Mucosa of stomach (tissue), 1 donor: ENCODE results near the gene FBXO21.
"Not testable (repeated sequence)": the region's sequence is repeated elsewhere in the genome, so short reads cannot be mapped to it uniquely, and the experiment has no call there.

Experiments
- H3K27me3 ChIP-seq: one replicate; pipeline ENCODE4 v1.7.0; 2013; ENCODE audit warnings: mild to moderate bottlenecking, low read length; ENCODE audit not compliant: control insufficient read depth, insufficient read depth
- H3K36me3 ChIP-seq: one replicate; pipeline ENCODE4 v1.7.0; 2013; ENCODE audit warnings: low read length; ENCODE audit not compliant: control insufficient read depth, insufficient read depth
- H3K4me1 ChIP-seq: one replicate; pipeline ENCODE4 v1.7.0; 2013; ENCODE audit warnings: mild to moderate bottlenecking, low read length; ENCODE audit not compliant: control insufficient read depth, insufficient read depth
- H3K4me3 ChIP-seq: one replicate; pipeline ENCODE4 v1.7.0; 2013; ENCODE audit warnings: low read length
- H3K9ac ChIP-seq: one replicate; pipeline ENCODE4 v1.7.0; 2013; ENCODE audit warnings: mild to moderate bottlenecking, low read length, moderate library complexity
- H3K9me3 ChIP-seq: one replicate; pipeline ENCODE4 v1.7.0; 2013; ENCODE audit warnings: mild to moderate bottlenecking, low read length, moderate library complexity; ENCODE audit not compliant: control insufficient read depth
- donor health status: Pancreatic carcinoma.

Gene FBXO21, protein sequence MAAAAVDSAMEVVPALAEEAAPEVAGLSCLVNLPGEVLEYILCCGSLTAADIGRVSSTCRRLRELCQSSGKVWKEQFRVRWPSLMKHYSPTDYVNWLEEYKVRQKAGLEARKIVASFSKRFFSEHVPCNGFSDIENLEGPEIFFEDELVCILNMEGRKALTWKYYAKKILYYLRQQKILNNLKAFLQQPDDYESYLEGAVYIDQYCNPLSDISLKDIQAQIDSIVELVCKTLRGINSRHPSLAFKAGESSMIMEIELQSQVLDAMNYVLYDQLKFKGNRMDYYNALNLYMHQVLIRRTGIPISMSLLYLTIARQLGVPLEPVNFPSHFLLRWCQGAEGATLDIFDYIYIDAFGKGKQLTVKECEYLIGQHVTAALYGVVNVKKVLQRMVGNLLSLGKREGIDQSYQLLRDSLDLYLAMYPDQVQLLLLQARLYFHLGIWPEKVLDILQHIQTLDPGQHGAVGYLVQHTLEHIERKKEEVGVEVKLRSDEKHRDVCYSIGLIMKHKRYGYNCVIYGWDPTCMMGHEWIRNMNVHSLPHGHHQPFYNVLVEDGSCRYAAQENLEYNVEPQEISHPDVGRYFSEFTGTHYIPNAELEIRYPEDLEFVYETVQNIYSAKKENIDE

DNA sequence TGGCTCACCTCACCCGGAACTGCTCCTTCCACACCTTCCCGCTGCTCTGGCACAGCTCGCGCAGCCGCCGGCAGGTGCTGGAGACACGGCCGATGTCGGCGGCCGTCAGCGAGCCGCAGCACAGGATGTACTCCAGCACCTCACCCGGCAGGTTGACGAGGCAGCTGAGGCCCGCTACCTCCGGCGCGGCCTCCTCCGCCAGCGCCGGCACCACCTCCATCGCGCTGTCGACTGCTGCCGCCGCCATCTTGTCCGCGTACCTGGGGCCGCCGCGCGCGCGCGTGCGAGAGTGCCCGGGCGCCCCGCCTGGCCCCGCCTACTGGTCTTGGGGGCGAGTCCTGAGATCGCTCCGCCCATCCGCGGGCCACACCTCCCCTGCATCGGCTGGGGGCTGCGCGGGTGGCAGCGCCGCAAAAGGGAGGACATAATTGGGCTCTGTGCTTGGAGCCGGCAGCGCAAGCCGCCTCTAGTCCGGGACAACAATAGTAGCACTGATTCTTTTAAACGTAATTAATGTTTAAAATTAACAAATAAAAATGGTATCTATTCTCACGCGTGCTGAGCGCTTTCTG, at the start of gene FBXO21:
Gene FBXO21, minus strand, starts transcription at position 261 of the 572 bp plus-strand sequence. Its CDS starts 14 bp downstream, at position 247.
- Histone ChIP-seq H3K36me3 (no peaks in the 10 kb centered on the region), H3K27me3 (no peaks in the 10 kb centered on the region), H3K4me3 (peak within 1 kb of the TSS; percentile 31), H3K4me1 (peaks cover 9% of the 10 kb centered on the region), H3K9me3 (no peaks in the 10 kb centered on the region), H3K9ac (peak within 1 kb of the TSS; percentile 61)

DNA sequence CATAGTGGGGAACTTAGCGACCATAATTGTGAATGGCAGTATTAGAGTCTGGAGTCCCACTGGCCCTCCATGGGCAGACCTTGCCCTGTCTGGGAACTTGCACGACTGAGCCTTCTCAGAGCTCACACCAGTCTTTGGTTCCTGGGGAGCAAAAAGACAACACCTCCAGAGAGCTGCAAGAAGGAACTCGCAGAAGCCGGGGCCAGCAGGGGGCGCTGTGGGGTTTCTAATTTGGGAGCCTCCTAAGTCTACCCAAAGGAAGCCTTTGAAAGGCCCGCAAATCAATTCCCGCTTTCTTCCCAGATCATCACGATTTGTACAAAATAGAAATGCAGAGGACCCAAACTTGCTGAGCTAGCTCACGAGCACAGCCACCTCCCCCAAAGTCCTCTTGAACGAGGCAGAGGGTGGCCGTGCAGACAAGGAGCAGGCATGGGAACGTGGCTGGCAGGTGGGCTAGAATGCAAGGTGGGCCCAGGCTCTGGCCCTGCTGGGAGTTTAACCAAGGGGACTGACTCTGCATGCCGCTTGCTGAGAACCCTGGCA, 46.3 kb upstream of the FBXO21 start:
- H3K4me3 ChIP-seq = no peak overlapping the region
- no peaks in the 10 kb centered on the region for H3K9me3 ChIP-seq
- H3K27me3 ChIP-seq = peaks cover 10% of the 10 kb centered on the region
- H3K9ac ChIP-seq = no peak overlapping the region
- H3K36me3 ChIP-seq = no peaks in the 10 kb centered on the region
- H3K4me1 ChIP-seq = peaks cover 7% of the 10 kb centered on the region

DNA sequence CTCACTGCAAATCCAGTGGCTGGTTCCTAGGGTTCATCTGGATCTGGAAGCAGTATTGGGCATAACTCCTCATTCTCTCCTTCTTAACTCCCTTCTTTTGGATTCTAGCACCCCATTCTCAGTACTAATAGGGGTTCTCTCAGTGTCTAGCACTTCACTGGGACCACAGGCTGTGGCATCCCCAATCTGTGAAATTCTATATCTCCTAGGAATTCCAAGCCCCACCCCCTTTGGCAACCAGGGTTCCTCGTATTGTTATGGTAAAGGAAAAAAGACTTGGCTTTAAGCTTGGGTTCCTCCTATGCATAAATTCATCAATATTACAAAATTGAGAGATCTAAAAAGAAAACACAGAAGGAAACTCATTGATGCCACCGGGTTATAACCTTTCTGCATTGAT, 45.0 kb upstream of the FBXO21 start:
- Histone ChIP-seq H3K36me3 (no peaks in the 10 kb centered on the region), H3K9me3 (no peaks in the 10 kb centered on the region), H3K27me3 (peaks cover 10% of the 10 kb centered on the region), H3K9ac (no peak overlapping the region), H3K4me1 (peaks cover 7% of the 10 kb centered on the region), H3K4me3 (no peak overlapping the region)

DNA sequence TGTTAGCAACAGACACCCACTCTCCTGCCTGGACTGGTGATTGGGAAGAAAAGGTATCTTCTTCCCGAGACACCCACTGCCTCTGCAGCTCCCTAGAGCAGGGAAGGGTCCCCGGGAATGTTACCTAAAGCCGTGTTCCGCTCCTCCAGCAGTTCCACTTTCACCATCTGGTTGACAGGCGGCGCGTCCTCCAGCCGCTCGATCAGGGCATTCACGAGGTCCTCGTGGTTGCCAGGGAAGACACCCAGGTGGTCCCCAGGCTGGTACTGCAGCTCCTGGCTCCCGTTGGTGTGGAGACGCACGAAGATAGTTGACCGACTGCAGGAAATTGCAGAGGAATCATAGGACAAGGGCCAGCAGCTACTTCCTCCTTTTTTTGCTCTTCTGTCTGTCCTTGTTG, 44.2 kb upstream of the FBXO21 start:
- no peak overlapping the region for H3K4me3 ChIP-seq
- no peaks in the 10 kb centered on the region for H3K9me3 ChIP-seq
- H3K36me3 ChIP-seq = no peaks in the 10 kb centered on the region
- no peak overlapping the region for H3K9ac ChIP-seq
- H3K4me1 ChIP-seq = peaks cover 7% of the 10 kb centered on the region
- H3K27me3 ChIP-seq = peaks cover 10% of the 10 kb centered on the region

DNA sequence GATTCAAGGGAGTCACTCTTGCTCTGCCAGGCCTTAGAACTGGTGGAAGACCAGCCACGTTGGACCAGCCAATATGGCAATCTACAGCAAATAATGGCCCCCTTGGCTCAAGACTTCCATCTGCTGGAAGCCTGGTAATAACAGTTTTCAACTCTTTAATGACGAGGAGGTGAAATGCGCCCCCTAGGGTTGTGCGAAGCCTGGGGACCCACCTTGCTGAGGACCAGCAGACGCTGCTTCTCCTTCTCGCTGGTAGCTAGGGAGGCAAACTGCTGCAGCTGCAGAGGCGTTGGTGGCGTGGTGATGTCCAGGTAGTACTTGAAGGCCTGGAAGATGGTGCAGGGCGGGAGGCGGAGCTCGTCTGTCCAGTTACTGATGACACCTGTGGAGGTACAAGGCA, 41.5 kb upstream of the FBXO21 start:
- no peak overlapping the region for H3K4me3 ChIP-seq
- H3K36me3 ChIP-seq = no peaks in the 10 kb centered on the region
- H3K27me3 ChIP-seq = peaks cover 15% of the 10 kb centered on the region
- no peak overlapping the region for H3K9ac ChIP-seq
- H3K9me3 ChIP-seq = no peaks in the 10 kb centered on the region
- peaks cover 6% of the 10 kb centered on the region for H3K4me1 ChIP-seq

DNA sequence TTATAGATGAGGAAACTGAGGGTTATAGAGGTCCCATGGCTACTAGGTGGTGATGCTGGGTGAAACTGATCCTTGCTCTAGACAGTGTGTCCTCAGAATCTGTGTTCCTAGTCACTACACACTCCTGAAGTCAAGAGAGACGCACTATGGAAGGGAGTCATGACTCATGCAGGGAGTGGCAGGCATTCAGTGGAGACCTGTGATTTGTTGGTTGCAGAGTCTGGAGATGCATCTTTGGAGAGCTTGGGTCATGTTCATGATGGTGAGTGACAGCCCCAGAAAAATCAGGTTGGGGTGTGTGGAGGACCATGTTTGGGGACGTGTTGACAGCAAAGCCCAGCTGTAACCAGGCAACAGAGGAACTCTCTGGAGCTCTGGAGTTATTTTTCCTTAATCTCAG, 38.0 kb upstream of the FBXO21 start:
- Histone ChIP-seq H3K4me3 (no peak overlapping the region), H3K4me1 (no peaks in the 10 kb centered on the region), H3K36me3 (no peaks in the 10 kb centered on the region), H3K9me3 (no peaks in the 10 kb centered on the region), H3K27me3 (peaks cover 13% of the 10 kb centered on the region), H3K9ac (no peak overlapping the region)

DNA sequence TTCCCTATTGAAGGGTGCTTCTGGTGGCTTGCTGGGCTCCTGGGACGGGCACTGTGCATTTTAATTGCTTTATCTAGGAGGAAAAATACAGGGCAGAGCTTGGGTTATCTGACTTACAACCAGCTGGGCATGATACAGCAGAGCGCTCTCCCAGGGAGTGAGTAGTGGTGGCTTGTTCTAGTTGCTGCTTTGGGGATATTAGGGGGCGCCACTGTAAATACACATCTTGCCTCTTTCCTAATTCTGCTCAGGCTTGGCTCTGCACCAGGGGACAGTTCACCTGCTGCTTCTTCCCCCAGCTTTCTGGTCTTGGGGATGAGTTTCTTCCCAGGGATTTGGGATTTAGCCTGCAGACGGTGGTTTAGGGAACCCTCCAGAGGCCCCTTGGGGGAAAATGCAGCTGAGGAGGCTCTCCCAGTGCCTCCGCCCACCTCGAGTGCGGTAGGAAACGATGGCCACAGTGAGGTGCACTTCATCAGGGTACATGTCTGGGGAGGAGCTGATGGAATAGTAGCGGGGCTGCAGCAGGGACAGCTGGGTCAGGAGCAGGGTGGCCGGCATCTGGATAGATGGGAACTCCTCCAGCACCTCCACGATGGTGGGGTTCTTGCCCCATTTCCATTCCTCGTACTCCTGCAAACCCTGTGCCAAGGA, 36.9 kb upstream of the FBXO21 start:
- no peaks in the 10 kb centered on the region for H3K9me3 ChIP-seq
- peaks cover 13% of the 10 kb centered on the region for H3K27me3 ChIP-seq
- H3K9ac ChIP-seq = no peak overlapping the region
- H3K36me3 ChIP-seq = no peaks in the 10 kb centered on the region
- H3K4me3 ChIP-seq = no peak overlapping the region
- no peaks in the 10 kb centered on the region for H3K4me1 ChIP-seq

GRCh38 chr12:117226505-117226904, 36.2 kb upstream of the FBXO21 start:
- peaks cover 10% of the 10 kb centered on the region for H3K27me3 ChIP-seq
- no peaks in the 10 kb centered on the region for H3K36me3 ChIP-seq
- no peak overlapping the region for H3K4me3 ChIP-seq
- H3K4me1 ChIP-seq = no peaks in the 10 kb centered on the region
- no peaks in the 10 kb centered on the region for H3K9me3 ChIP-seq
- no peak overlapping the region for H3K9ac ChIP-seq

DNA sequence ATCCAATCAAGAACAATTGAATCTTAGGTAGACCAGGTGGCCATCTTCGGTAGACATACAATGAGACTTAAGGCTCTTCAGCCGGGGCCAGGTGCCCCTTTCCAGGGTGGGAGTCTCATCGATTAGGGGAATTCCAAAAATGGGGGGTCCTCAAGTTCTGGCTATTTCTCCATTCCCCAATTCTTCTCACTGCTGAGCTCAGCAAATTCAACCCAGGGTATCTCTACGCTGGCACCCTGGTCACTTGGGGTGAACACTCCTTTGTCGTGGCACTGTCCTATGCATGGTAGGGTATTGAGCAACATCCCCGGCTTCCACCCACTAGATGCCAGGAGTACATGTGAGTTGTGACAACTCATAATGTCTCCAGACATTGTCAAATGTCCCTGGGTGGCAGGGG, 34.9 kb upstream of the FBXO21 start:
- Histone ChIP-seq H3K9ac (no peak overlapping the region), H3K4me1 (no peaks in the 10 kb centered on the region), H3K27me3 (peaks cover 10% of the 10 kb centered on the region), H3K4me3 (no peak overlapping the region), H3K9me3 (no peaks in the 10 kb centered on the region), H3K36me3 (no peaks in the 10 kb centered on the region)

- H3K4me1 ChIP-seq, H3K27me3 ChIP-seq, H3K36me3 ChIP-seq, H3K9ac ChIP-seq, H3K4me3 ChIP-seq, H3K9me3 ChIP-seq: not testable (repeated sequence)
Measured at GRCh38 chr12:117220947-117221346, 30.7 kb upstream of the FBXO21 start.

DNA sequence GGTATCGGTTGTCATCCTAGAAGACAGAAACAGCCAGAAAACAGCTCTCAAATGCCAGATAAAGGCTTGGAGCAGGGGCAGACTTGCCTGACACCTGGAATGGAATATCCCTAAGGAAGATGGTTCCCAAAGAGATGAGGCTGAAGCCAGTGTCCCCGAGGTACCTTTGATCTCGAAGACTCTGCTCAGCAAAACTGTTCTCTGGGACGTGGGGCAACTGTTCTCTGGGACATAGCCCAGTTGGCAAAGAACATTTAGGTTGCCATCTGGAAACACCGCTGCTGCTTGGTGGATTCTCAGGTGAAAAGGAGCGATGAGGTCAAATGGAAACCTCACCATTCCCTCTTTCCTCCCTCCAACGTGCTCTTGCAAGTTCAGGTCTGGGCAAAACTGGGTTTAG, 27.9 kb upstream of the FBXO21 start:
- Histone ChIP-seq H3K4me1 (no peaks in the 10 kb centered on the region), H3K9me3 (no peaks in the 10 kb centered on the region), H3K9ac (no peak overlapping the region), H3K27me3 (peaks cover 8% of the 10 kb centered on the region), H3K4me3 (no peak overlapping the region), H3K36me3 (no peaks in the 10 kb centered on the region)

DNA sequence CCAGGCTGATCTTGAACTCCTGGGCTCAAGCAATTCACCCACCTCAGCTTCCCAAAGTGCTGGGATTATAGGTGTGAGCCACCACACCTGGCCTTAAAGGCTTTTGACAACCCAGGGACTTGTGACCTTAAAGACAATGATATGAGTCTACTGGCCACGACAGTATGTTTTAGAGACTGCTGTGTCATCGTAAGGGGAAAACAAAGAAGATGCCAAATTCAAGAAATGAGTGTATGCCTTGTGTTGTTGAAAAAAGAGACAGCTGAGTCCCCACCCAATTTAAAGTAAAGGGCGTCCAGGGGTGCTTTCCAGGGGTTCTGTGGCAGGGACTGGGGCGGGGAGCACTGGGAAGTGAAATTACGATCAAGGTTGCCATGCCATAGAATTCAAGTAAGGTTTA, 26.4 kb upstream of the FBXO21 start:
- Histone ChIP-seq H3K27me3 (peaks cover 8% of the 10 kb centered on the region), H3K9ac (no peak overlapping the region), H3K4me1 (no peaks in the 10 kb centered on the region), H3K9me3 (no peaks in the 10 kb centered on the region), H3K4me3 (no peak overlapping the region), H3K36me3 (no peaks in the 10 kb centered on the region)
